ENCODE measurements around the gene AJM1.

The AJM1 gene

GRCh38 chr9:136823136-136824046 lies 18.9 kb upstream of the AJM1 start:
- no peak for TF ChIP-seq PATZ1 (CRISPR knock-in tag; IDR thresholded peaks at IDR 0.05; ENCODE audit: borderline replicate concordance)
- TF ChIP-seq ZNF8 (CRISPR knock-in tag; IDR thresholded peaks at IDR 0.05): no peak
- no peak for TF ChIP-seq TCF4 (CRISPR knock-in tag; IDR thresholded peaks at IDR 0.05; ENCODE audit: borderline replicate concordance)
- TF ChIP-seq ZFP3 (CRISPR knock-in tag; IDR thresholded peaks at IDR 0.05): no peak
- TF ChIP-seq CSRNP3 (CRISPR knock-in tag; IDR thresholded peaks at IDR 0.05): no peak
- no peak for ATAC-seq

DNA sequence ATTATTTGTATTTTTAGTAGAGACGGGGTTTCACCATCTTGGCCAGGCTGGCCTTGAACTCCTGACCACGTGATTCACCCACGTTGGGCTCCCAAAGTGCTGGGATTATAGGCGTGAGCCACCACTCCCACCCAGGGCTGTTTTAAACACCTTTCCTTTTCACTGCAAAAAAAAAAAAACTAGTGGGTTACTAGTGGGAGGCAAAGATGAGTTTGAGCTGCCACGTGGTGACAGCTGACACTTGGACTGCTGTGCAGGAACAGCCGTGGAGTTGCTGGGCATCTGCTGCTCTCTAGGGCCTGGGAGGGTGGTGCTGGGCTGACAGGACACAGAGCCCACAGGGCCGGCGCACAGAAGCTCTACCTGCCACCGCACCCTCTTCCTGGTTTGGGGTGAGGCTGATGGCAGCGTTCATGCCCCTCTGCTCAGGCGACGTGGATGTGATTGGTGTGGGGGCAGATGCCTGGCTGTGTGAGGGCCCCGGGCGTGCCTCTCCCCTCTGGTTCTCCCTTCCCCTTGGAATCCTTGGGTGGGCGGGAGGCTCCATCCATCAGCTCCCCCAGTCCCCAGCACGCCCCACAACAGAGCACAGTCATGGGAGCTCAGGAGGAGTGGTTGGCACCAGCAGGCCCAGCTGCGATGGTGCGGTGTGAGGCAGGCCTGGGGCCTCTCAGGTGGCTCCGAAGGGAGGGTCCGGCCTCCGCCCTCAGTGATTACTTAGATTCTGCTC lies 17.6 kb upstream of the AJM1 start:
- ATAC-seq: no peak
- no peak for TF ChIP-seq ZC3H10 (CRISPR knock-in tag; IDR thresholded peaks at IDR 0.05)
- TF ChIP-seq, protein P1, sequence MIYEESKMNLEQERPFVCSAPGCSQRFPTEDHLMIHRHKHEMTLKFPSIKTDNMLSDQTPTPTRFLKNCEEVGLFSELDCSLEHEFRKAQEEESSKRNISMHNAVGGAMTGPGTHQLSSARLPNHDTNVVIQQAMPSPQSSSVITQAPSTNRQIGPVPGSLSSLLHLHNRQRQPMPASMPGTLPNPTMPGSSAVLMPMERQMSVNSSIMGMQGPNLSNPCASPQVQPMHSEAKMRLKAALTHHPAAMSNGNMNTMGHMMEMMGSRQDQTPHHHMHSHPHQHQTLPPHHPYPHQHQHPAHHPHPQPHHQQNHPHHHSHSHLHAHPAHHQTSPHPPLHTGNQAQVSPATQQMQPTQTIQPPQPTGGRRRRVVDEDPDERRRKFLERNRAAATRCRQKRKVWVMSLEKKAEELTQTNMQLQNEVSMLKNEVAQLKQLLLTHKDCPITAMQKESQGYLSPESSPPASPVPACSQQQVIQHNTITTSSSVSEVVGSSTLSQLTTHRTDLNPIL (CRISPR knock-in tag; IDR thresholded peaks at IDR 0.05; ENCODE audit: low read depth): no peak
- no peak for TF ChIP-seq ZFP30 (CRISPR knock-in tag; IDR thresholded peaks at IDR 0.05)
- TF ChIP-seq ESRRG (CRISPR knock-in tag; IDR thresholded peaks at IDR 0.05): no peak
- no peak for TF ChIP-seq ISL1 (CRISPR knock-in tag; IDR thresholded peaks at IDR 0.05)

DNA sequence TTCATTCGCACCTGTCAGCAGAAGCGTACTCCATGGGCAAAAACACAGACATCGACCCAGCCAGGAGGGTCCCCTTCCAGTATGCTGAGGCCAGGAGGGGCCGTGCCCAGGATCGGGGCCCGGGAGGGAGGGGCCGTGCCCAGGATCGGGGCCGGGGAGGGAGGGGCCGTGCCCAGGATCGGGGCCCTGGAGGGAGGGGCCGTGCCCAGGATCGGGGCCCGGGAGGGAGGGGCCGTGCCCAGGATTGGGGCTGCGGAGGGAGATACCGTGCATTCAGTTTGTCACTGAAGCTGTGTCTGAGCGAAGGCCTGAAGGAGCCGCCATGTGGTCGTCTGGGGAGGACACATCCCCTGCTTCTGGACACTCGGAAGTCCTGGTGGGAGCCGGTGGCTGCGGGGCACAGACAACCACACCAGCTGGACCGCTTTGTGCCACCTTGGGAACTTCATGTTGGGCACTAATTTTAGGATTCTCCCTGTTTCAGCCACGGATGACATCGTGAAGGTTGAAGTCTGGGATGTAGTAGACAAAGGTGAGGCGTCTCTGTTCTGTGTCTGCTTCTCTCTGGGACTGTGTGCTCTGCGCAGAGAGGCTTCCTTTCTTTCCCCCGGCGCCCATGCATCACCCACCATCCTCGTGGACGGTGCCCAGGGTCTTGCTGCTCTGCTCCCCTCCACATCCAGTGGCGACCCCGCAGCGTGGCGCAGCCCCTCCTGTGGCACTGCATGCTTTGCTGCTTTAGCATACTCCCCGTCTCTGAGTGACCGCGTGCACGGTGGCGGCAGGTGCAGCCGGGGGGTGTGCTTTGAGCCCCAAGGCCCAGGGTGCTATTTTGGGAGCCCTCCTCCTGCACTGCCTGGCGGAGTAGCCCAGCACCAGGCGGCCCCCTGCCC lies 16.7 kb upstream of the AJM1 start:
- no peak for ATAC-seq
- TF ChIP-seq ARNTL (CRISPR knock-in tag; IDR thresholded peaks at IDR 0.05; ENCODE audit: borderline replicate concordance, low read depth) (no peak), PPARA (CRISPR knock-in tag; IDR thresholded peaks at IDR 0.05; ENCODE audit: borderline replicate concordance) (no peak), GLIS3 (CRISPR knock-in tag; IDR thresholded peaks at IDR 0.05) (no peak), TCF4 (CRISPR knock-in tag; IDR thresholded peaks at IDR 0.05; ENCODE audit: borderline replicate concordance) (no peak), ZNF8 (CRISPR knock-in tag; IDR thresholded peaks at IDR 0.05) (no peak), ZFP3 (CRISPR knock-in tag; IDR thresholded peaks at IDR 0.05) (no peak)
- TF ChIP-seq, protein P2, sequence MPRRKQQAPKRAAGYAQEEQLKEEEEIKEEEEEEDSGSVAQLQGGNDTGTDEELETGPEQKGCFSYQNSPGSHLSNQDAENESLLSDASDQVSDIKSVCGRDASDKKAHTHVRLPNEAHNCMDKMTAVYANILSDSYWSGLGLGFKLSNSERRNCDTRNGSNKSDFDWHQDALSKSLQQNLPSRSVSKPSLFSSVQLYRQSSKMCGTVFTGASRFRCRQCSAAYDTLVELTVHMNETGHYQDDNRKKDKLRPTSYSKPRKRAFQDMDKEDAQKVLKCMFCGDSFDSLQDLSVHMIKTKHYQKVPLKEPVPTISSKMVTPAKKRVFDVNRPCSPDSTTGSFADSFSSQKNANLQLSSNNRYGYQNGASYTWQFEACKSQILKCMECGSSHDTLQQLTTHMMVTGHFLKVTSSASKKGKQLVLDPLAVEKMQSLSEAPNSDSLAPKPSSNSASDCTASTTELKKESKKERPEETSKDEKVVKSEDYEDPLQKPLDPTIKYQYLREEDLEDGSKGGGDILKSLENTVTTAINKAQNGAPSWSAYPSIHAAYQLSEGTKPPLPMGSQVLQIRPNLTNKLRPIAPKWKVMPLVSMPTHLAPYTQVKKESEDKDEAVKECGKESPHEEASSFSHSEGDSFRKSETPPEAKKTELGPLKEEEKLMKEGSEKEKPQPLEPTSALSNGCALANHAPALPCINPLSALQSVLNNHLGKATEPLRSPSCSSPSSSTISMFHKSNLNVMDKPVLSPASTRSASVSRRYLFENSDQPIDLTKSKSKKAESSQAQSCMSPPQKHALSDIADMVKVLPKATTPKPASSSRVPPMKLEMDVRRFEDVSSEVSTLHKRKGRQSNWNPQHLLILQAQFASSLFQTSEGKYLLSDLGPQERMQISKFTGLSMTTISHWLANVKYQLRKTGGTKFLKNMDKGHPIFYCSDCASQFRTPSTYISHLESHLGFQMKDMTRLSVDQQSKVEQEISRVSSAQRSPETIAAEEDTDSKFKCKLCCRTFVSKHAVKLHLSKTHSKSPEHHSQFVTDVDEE (CRISPR knock-in tag; IDR thresholded peaks at IDR 0.05): no peak

DNA sequence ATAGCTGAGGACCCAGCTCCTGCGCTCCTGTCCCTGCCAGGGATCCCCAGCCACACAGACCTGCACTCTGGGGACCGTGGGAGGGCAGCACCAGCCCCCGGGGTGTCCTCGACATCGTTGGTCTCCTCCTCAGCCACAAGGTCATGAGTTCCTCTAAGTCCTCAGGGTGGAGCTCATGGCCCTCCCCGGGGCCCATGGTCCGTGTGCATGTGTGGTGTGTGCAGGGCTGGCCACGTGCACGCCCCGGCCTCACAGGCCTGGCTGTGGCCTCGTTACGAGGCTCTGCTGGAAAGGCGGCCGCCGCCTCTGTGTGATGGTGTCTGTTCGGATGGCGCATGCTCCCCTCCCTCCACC lies 16.1 kb upstream of the AJM1 start:
- no peak for ATAC-seq
- TF ChIP-seq ARNTL (CRISPR knock-in tag; IDR thresholded peaks at IDR 0.05; ENCODE audit: borderline replicate concordance, low read depth): no peak
- no peak for TF ChIP-seq ZFP30 (CRISPR knock-in tag; IDR thresholded peaks at IDR 0.05)
- no peak for TF ChIP-seq ZNF8 (CRISPR knock-in tag; IDR thresholded peaks at IDR 0.05)

All from SK-N-SH treated with all-trans-retinoic acid at 6 μM for 48 hours (cell line).